ENCODE results near the gene ACAP3. TPM values are rescaled to one million over a fixed set of nuclear protein-coding genes. Genes with fewer than 3 reads are reported as not detected.

Gene ACAP3
- total and polyA plus RNA-seq, 2 of the 4 experiments (the other 2 are of a cell fraction): 13.3 to 58.2 TPM

- TF ChIP-seq MAZ (IDR thresholded peaks at IDR 0.05; ENCODE audit: borderline replicate concordance, low read depth, low read length): no peak
Observed at GRCh38 chr1:1286313-1287261, 21.1 kb downstream of the ACAP3 start (continued).

- intact Hi-C loops (cut with micrococcal nuclease): no loop called here
- no peak overlapping the region for H3K4me2 ChIP-seq (ENCODE audit: low read depth, low read length)
- H2AK5ac ChIP-seq (ENCODE audit: low read depth, low read length): no peak overlapping the region
- ATAC-seq (ENCODE audit: low read depth) (no peak), DNase-seq (no peak)
- H3K9ac ChIP-seq (ENCODE audit: low read depth, low read length): no peak overlapping the region
- no peak overlapping the region for H3K56ac ChIP-seq (ENCODE audit: extremely low read depth, insufficient read depth, low read length)
- H3K4ac ChIP-seq (ENCODE audit: low read depth, low read length): no peak overlapping the region
- no peak overlapping the region for H4K5ac ChIP-seq (ENCODE audit: low read depth, low read length)
- H3K9me3 ChIP-seq (ENCODE audit: control insufficient read depth, insufficient read depth, low read length): no peaks in the 10 kb centered on the region
- no TSS peak for BruUV-seq (replicated peaks)
- dilution Hi-C loops (cut with HindIII; ENCODE audit: low sequenced_read_pairs, unreplicated experiment): no loop called here
- H3K27ac ChIP-seq (ENCODE audit: insufficient read depth, low read length): no peak overlapping the region
- no peaks in the 10 kb centered on the region; the same call in 1 of the 2 replicates for H4K20me1 ChIP-seq (ENCODE audit: insufficient read depth, low read length)
- H2BK120ac ChIP-seq (ENCODE audit: low read depth, low read length): no peak overlapping the region
- H3K4me3 ChIP-seq (ENCODE audit: insufficient read depth, low read depth, low read length): no peak overlapping the region
- H4K91ac ChIP-seq (ENCODE audit: insufficient read depth, low read depth, low read length): no peak overlapping the region
- TF ChIP-seq SMC3 (IDR thresholded peaks at IDR 0.05; ENCODE audit: low read depth, low read length) (no peak), CHD1 (IDR thresholded peaks at IDR 0.05; ENCODE audit: low read depth, low read length) (no peak), CEBPB (IDR thresholded peaks at IDR 0.05; ENCODE audit: low read depth, low read length) (no peak), RFX5 (IDR thresholded peaks at IDR 0.05; ENCODE audit: low read depth, low read length) (no peak), ELK1 (IDR thresholded peaks at IDR 0.05; ENCODE audit: borderline replicate concordance, low read depth, low read length) (no peak), MAZ (IDR thresholded peaks at IDR 0.05; ENCODE audit: borderline replicate concordance, low read depth, low read length) (no peak)
- H2BK15ac ChIP-seq (ENCODE audit: low read depth, low read length): no peak overlapping the region
- in situ Hi-C loops (cut with MboI; ENCODE audit: low sequenced_read_pairs): no loop called here
- H2BK5ac ChIP-seq (ENCODE audit: low read depth, low read length, poor library complexity, severe bottlenecking): no peak overlapping the region
- no peak overlapping the region for H4K8ac ChIP-seq (ENCODE audit: low read depth in 2 of 2, low read length in 2 of 2)
- peaks cover 6% of the 10 kb centered on the region; the same call in 1 of the 2 replicates for H3K4me1 ChIP-seq (ENCODE audit: control insufficient read depth, insufficient read depth, low read length)
- no peaks in the 10 kb centered on the region for H3K79me1 ChIP-seq (ENCODE audit: low read depth in 1 of 2, low read length in 2 of 2)
- H2AK9ac ChIP-seq (replicated peaks; ENCODE audit: low read depth, low read length, poor library complexity): no peak overlapping the region
- H2AFZ ChIP-seq (replicated peaks; ENCODE audit: low read length, poor library complexity): no peak overlapping the region
- no peak overlapping the region for H3K14ac ChIP-seq (replicated peaks; ENCODE audit: low read depth, low read length)
- POLR2A ChIA-PET (ENCODE audit: unreplicated experiment): no interaction called here
- WGBS, 2 experiments (ENCODE audit: extremely low coverage in 2 of 2, insufficient read length in 1 of 2): 75% methylated on average over 14 of the region's 37 CpGs; no CpG with 5 or more reads in 1 of the 2 experiments
- H3K18ac ChIP-seq (ENCODE audit: low read depth, low read length): no peak overlapping the region
- no peaks in the 10 kb centered on the region for H3K36me3 ChIP-seq (ENCODE audit: control insufficient read depth, insufficient read depth, low read length)
- no peaks in the 10 kb centered on the region for H3K27me3 ChIP-seq (ENCODE audit: control insufficient read depth, insufficient read depth, low read length)
- H3K23ac ChIP-seq (ENCODE audit: low read depth, low read length): no peak overlapping the region
- no peak overlapping the region for H2BK20ac ChIP-seq (ENCODE audit: low read depth, low read length)
- H3K9me1 ChIP-seq (ENCODE audit: insufficient read depth, low read length): peaks cover 4% of the 10 kb centered on the region; the same call in 1 of the 2 replicates
- CTCF ChIA-PET: no interaction called here
Observed at GRCh38 chr1:1285611-1286311, 22.0 kb downstream of the ACAP3 start.
